Thyroid gland (tissue), 4 donors: Measurements from ENCODE around the gene TAF1A.

Experiments
- CTCF ChIP-seq, 6 experiments: fragments of 200-600 bp in 3 of 6; fragments of 450-650 bp in 3 of 6; sonication (generic) in 3 of 6; IDR thresholded peaks; one replicate each; pipeline ENCODE4 v1.5.1; 2016 to 2019; ENCODE audit warnings: antibody characterized with exemption in 6 of 6, mild to moderate bottlenecking in 2 of 6, inconsistent platforms in 1 of 6, moderate library complexity in 1 of 6
- POLR2A ChIP-seq, 2 donors: fragments of 450-650 bp; IDR thresholded peaks; one replicate each; pipeline ENCODE4 v1.6.1; 2017; ENCODE audit warnings: antibody characterized with exemption in 2 of 2, mild to moderate bottlenecking in 2 of 2, moderate library complexity in 1 of 2

GRCh38 chr1:222521299-222522104 is 68.2 kb downstream of the TAF1A start:
- TF ChIP-seq CTCF (IDR thresholded peaks at IDR 0.05) (no peak), POLR2A (IDR thresholded peaks at IDR 0.05) (no peak)
